GM18867 (cell line): ENCODE results near the gene USP50.
"Not testable (repeated sequence)": the region's sequence is repeated elsewhere in the genome, so short reads cannot be mapped to it uniquely, and the experiment has no call there.

Experiments used
- ATAC-seq: cut with Tn5 transposase; IDR thresholded peaks from one replicate; pipeline ENCODE4 v1.9.1; 2021; ENCODE audit warnings: mild to moderate bottlenecking, moderate library complexity; ENCODE audit not compliant: unreplicated experiment

The USP50 gene

DNA sequence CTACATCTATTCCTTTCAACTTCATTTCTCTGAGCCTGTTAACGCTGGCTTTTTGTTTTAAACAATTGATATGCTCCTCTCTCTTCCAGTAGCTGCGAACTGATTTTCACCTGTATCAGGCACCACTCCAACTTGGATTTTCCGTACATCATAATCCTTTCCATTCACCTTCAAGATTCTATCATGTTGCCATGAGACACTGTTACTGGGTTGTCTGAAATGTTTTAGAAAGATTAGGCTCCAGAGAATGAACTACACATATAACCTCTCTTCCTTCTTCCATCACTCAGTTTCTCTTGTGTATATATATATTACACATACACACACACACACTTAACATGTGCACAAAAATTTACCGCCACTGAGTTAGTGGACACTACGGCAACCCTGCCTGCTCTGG is at the start of gene USP50:
USP50 (minus strand) TSS at position 101 of the 400 bp plus-strand sequence. CDS start 141 bp downstream, outside the sequence.
- ATAC-seq: no peak

DNA sequence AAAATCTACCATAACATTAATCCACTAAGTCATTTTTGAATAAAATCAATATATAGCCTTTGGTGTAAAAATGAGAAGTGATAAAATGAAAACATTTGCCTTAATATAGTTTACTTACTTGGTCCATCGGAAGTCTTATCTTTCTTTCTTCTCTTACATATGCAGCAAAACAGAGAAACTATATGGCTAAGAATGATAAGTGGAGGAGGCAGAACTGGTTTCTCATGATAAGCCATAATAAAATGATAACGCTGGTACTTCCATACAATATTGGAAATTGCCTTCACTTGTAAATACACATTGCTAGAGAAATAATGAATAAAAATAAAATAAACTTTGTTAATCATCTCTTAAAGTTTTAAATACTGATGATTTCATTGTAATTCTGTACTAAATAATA is 47.8 kb upstream of the USP50 start:
- no peak for ATAC-seq

DNA sequence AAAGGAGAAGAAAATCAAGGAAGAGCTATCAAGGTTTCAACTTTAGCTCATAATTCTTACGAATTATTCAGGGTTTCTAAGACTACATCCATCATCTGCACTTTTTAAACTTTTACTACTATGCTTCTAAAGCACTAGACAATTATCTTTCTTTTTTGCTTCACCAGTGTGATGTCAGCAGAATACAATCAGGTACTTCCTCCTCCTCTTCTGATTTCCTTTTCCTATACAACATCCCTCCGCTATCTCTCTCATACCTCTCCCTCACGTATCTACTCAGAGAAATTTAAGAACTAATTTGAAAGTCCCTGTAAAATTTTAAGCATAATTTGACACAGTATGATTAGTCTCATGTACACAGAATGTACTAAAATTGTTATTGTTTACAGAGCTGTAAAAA is 47.3 kb upstream of the USP50 start:
- ATAC-seq: no peak

- ATAC-seq: no peak
These were observed 43.8 kb upstream of the USP50 start for GRCh38 chr15:50590288-50590687.

GRCh38 chr15:50577492-50577891 is 31.0 kb upstream of the USP50 start:
- no peak for ATAC-seq

DNA sequence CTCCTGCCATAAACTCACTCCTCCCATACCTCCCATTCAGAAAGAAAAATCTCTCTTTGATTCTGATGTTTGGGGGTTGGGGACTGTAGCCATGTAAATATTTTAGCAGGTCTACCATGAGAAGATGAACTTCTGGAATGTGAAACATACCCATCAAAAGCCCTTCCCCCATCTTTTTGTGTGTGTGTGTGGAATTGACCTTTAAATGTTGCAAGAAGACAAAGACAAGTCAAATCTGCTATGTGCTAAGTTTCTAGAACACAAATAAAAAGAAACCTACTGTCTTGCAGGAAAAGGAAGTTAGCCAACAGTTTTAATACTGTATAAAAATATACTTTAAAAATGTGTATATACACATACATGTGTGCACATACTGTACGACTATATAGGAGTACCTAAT is 29.7 kb upstream of the USP50 start:
- no peak for ATAC-seq

GRCh38 chr15:50573842-50574241 is 27.4 kb upstream of the USP50 start:
- ATAC-seq: not testable (repeated sequence)

- no peak for ATAC-seq
These were observed 17.3 kb upstream of the USP50 start for GRCh38 chr15:50563756-50564155.

- ATAC-seq: no peak
These were observed 16.5 kb upstream of the USP50 start for GRCh38 chr15:50562735-50563640.

- no peak for ATAC-seq
These were observed 11.5 kb upstream of the USP50 start for GRCh38 chr15:50558012-50558411.

DNA sequence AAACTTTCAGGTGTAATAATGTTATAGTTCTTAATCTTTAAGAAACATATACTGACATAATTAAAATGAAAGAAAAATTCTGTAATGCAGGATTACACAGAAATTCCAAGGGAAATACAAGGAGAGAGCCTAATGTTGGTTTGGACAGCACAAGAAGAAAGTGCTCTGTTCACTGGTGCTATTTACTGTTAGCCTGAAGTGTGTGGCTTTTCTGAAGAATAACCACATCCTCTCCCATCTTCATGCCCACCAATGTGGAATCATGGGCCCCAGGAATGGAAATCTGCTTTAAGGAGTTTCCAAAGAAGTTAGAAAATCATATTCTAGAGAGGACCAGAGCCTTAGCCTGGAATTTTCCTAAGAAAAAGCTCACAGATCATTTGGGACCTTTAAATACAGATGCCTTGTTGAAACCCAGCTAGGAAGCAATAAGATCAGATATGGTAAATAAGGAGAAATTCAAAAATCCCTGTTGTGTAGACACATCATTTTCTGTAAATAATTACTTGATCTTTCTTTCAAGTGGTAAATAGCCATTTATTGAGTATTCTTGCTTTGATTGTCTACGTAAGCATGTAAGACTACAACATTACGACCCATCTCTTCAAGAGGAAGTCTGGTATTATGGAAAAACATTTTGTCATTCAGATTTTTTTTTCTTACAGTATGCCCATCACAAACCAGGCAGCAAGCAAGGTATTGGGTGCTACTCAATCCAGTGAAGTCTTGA is 10.3 kb upstream of the USP50 start:
- no peak for ATAC-seq

- ATAC-seq: no peak
These were observed 5.8 kb upstream of the USP50 start for GRCh38 chr15:50552238-50552637.

DNA sequence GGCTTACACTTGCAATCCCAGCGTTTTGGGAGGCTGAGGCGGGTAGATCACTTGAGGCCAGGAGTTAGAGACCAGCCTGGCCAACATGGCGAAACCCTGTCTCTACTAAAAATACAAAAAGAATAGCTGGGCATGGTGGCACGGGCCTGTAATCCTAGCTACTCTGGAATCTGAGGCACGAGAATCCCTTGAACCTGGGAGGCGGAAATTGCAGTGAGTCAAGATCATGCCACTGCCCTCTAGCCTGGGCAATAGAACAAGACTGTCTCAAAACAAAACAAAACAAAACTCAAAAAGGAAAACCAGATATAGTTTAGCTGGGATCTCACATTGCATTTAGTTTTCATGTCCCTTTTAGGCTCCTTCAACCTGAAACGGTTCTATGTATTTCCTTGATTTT is 2.9 kb upstream of the USP50 start:
- no peak for ATAC-seq

DNA sequence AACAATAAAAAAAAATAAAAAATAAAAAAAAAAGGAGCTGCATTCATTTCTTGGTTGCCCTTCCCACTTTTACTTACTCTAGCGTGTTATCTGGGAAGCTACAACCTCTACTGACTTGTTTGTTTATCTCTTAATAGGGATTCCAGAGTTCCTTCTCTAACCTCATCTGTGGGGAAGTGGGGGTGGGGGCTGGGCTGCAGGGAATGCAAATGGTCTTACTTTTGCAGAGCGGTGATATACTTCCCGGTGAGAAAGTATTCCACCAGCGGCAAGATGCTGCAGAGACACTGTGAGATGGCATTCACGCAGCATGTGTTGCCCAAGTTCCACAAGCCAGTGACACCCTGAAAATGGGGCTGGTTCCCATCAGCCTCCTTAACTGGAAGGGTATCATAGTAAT is 2.1 kb downstream of the USP50 start:
- ATAC-seq: no peak

- ATAC-seq: no peak
These were observed 2.9 kb downstream of the USP50 start for GRCh38 chr15:50543556-50543955.

DNA sequence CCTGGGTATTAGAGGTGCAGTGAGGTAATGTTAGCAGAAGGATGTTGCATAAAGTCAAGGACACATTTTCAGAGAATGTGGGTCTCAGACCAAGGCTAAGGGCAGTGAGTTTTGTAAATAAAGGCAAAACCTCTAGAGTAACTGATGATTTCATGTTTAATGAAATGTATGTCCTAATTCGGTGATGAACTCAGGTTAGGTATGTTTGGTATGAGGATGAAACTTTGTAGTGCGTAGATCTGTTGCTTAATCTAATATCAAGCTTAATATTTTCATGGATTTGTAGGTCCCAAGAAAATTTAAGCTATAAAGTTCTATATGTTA is 3.6 kb downstream of the USP50 start:
- no peak for ATAC-seq

DNA sequence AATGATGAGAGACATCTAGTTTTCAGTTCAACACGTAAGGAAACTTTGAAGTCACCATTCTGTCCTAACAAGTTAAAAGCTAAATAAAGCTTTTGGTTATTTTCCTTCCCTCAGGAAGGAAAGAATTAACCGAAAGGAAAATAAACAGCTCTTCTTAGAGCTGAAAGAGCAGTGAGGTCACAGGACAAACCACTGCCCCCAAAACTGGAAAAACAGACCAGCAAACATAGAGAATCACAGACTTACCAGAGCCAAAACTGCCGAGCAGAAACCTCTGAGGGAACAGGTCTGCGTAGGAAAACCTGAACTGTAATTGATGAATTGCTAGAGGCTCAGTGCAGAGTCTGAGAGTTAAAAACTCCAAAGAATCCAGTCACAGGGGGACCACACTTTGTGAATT is 14.7 kb downstream of the USP50 start:
- no peak for ATAC-seq

DNA sequence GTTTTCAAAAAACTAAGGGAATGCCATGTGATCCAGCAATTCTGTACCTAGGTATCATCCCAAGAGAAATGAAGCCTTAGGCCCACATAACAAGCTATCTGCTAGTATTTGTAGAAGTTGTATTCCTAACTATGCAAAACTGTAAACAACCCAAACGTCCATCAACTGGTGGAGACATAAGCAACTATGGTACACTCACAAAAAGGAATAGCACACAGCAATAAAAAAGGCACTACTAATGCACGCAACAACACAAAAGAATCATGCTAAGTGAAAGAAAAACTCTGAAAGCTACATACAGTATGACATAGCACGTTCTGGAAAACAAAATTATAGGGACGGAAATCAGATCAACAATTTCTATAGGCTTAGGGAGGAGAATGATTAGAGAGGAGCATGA is 15.3 kb downstream of the USP50 start:
- ATAC-seq: no peak

DNA sequence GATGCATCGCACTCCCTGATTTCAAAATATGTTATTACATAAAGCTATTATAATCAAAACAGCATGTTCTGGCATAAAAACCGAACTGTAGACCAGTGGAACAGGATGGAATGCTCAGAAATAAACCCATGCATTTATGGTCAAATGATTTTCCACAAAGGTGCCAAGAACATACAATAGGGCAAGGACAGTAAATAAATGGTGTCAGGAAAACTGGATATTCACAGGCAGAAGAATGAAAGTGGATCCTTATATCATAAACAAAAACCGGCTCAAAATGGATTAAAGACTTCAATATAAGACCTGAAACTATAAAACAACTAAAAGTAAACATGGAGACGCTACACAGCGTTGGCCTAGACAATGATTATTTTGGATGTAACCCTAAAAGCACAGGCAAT is 22.6 kb downstream of the USP50 start:
- no peak for ATAC-seq

DNA sequence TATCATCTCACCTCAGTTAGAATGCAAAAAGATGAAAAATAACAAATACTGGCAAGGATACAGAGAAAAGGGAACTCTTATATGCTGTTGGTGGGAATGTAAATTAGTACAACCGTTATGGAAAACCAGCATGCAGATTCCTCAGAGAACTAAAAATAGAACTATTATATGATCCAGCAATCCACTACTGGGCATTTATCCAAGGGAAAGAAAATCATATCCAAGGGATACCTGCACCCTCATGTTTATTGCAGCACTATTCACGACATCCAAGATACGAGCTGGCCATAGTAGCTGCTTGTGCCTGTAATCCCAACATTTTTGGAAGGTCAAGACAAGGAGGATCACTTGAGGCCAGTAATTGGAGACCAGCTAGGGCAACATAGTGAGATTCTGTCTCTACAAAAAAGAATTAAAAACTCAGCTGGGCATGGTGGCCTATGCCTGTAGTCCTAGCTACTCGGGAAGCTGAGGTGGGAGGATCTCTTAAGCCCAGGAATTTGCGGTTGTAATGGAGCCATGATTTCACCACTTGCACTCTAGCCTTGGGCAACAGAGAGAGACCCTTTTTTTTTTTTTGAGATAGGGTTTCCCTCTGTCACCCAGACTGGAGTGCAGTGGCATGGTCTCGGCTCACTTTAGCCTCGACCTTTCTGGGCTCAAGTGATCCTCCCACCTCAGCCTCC is 26.6 kb downstream of the USP50 start:
- no peak for ATAC-seq

DNA sequence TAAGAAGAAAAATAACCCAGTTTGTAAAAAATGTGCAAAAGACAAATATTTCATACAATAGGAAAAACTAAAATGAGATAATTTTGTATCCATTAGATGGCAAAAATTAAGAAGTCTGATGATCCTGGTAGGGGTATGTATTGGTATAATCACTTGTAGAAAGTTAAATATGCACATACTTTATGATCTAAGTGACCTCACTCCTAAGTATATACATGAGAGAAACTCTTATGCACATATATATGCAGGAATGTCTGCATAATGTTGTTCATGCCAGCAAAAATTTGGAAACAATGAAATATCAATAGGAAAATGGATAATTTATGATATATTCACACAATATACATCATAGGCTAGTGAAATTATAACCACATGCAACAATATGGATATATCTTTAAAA is 33.5 kb downstream of the USP50 start:
- no peak for ATAC-seq

GRCh38 chr15:50506121-50506520 is 40.3 kb downstream of the USP50 start:
- ATAC-seq: no peak
